Renal pelvis (tissue), 4 donors: ENCODE results near the gene SLC36A3. TPM values are rescaled to one million over a fixed set of nuclear protein-coding genes. Genes with fewer than 3 reads are reported as not detected.
"Not testable (repeated sequence)": the region's sequence is repeated elsewhere in the genome, so short reads cannot be mapped to it uniquely, and the experiment has no call there.

Experiments used
- DNase-seq: peaks from one replicate; pipeline ENCODE4 v3.0.0-alpha.2; 2013
- polyA plus RNA-seq, 3 donors: library from polyadenylated mRNA; unstranded; fragments of 120-200 nt; gene quantifications; one replicate each; pipeline ENCODE4 v1.2.1, GENCODE V29; 2013; ENCODE audit not compliant: insufficient read length in 3 of 3

The SLC36A3 gene
- polyA plus RNA-seq, 3 donors: not detected

DNA sequence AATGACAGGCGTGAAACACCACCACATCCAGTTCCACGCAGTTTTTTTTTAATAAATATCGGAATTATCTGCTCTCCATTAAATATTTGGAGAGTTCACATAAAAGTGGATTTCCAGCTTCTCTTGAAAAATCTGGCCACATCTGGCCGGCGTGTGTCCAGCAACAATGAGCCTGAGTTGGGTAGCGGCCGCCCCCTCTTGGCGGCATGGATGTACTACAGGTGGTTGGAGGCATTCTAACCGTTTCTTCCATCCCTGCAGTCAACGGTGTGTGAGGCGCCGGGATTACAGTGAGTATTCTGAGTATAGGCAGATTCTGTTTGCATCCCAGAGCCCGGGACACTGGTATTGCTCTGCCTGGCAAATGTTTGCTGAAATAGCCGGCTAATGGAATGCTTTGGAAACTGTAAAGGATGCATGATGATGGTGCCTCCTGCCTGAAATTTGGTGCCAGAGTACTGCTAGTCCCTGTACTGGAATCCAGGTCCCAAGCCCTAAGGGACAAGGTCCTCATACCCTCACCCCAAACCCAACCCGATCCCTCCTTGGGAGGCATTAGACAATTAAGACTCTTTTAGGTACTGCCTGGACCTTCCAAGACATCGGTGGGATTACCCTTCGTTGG, 64.2 kb downstream of the SLC36A3 start:
- peak; percentile 67 for DNase-seq

DNA sequence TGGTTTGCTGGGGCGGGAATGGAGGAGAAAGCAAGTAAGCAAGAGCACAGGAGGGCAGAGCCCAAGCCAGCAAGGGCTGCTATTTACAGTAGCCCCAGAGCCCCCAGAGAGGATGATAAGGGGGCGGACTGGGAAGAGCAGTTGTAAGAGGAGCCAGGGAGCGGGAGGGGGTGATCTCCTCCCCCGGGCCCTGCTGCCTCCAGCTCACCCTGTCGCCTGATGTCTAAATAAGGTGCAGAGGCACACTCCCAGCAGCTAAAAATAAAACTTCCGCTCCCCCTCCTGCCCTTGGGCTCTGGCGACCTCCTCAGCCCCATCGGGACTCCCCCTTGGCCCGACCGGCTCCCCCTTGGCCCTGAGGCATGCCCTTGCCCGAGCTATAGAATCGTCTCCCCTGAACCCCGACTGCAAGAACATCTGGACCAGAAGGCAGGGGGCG, 65.2 kb downstream of the SLC36A3 start:
- no peak for DNase-seq

- DNase-seq: no peak
Observed at GRCh38 chr5:151237685-151238084, 65.9 kb downstream of the SLC36A3 start.

DNA sequence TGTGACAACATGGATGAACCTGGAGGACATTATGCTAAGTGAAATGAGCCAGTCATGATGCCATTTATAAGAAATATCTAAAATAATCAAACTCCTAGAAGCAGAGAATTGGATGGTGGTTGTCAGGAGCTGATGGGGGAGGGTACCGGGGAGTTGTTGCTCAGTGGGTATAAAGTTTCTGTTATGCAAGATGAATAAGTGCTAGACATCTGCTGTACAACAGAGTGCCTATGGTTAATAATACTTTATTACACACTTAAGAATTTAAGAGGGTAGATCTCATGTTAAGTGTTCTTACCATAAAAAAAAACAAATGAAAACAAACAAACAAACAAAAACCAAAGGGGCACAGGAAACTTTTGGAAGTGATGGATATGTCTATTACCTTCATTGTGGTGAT, 66.7 kb downstream of the SLC36A3 start:
- no peak for DNase-seq

DNA sequence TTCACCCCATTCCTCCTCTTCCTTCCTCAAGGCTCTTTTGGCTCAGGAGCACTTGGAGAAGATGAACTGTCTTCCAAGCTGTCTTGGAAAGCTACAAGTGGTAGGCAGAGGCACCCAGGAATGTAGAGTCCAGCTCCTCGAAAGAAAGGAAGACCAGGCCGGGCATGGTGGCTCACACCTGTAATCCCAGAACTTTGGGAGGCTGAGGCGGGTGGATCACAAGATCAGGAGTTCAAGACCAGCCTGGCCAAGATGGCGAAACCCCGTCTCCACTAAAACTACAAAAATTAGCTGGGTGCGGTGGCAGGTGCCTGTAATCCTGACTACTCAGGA, 68.4 kb downstream of the SLC36A3 start:
- DNase-seq: not testable (repeated sequence)

- no peak for DNase-seq
Observed at GRCh38 chr5:151234476-151235238, 68.9 kb downstream of the SLC36A3 start.

DNA sequence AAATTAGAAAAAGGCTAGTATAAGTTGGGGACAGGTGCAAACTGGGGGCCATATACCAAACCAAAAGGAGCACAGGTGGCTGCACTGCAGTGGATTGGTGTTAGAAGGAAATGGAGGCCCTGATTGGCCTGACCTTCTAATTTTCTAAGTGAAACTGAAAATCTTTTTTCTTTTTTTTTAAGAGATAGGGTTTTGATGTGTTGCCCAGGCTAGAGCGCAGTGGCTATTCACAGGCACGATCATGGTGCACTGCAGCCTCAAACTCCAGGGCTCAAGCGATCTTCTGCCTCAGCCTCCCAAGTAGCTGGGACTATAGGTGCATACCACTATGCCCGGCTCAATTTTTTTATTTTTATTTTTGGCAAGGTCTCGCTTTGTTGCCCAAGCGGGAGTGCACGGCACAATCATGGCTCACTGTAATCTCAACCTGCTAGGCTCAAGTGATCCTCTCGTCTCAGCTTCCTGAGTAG, 69.9 kb downstream of the SLC36A3 start:
- no peak for DNase-seq

DNA sequence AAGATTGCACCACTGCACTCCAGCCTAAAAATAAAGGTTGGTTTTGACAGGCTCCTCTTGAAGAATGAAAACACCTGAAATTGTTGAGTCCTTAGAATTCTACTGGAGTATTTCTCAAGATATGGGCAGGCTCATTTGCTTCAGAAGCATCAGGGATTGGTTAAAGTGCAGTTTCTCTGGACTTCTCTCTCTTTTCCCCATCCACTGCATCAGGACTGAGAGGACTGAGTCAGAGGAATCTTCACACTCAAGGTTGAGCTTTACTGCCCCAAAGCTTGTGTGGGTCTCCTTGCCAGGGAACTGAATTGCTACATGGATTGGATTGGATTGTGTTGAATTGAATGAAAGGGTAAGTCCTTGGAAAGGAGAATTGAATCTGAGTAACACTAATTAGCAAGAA, 72.2 kb downstream of the SLC36A3 start:
- no peak for DNase-seq

DNA sequence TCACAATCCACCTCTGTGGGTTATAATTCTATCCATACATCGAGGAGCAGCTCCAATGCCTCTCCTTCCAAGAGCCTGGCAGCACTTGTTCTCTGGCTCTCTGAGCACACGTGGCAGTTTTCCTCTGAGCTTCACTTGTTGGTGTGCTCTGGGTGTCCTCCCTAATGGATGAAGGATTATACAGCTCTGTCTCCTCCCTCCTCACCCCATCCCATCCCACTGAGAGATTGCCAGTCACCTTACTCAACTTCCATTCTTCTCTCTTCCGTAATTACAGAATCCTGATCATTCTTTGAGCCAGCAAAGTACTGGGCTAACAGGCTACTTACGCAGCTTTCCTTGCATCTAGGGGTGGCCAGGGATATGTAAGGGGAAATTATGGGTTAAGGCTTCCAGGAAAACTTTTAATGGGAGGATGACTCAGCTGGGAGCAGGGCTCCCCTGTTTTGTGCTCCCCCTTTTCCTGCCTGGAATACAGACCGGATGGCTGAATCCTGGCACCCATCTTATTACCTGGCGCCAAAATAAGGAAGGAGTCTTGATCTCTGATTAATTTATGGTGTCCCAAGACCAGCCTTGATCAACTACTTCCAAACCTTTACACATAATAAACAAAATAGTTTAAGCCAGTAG, 73.4 kb downstream of the SLC36A3 start:
- no peak for DNase-seq

DNA sequence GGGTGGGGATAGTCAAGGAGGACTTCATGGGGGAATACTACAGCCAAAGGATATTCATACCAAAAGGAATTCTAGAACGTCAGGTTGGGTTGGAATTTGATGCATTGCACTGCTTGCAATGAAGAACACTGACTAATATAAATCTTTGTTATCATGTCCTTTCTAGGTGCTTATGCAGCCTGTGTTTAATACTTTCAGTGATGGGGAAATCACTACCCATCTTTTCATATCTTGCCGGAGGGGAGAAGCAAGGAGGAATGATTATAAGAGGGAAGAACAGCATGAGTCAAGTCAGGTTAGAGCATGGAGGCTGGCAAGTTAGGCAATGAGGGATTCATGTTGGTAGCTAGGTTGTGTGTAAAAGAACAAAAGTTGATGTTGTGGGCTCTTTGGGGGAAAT, 74.6 kb downstream of the SLC36A3 start:
- DNase-seq: no peak

DNA sequence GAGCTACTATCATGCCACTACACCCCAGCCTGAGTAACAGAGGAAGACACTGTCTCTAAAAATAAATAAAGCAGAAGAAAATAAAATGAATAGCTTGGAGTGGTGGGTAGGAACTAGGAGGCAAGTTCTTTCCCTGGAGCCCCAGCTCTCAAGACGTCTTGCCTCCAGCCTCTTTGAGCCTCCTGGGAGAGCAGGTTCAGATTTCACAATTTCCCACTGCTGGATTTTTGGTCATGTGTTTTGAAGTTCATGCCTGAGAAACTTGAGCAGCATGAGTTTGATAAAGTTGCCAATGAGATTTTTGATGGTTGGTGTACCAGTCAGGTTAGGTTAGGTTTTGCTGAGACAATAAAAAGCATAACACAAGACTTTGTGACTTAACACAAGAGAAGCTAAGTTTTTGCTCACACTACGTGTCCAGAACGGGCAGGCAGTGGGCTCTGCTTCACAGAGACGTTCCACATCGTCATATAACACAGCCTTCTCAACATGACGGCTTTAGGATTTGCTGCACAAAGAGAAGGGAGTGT, 75.6 kb downstream of the SLC36A3 start:
- DNase-seq: no peak

Other genes starting within 250 kb of the SLC36A3 start
- 10 to 100 TPM; 69.0 to 77.2 (median 76.5) TPM for gene TNIP1, start 222.7 kb downstream of the SLC36A3 start, polyA plus RNA-seq
- 100 to 1,000 TPM; 120 to 152 (median 140) TPM for gene ANXA6, start 146.0 kb downstream of the SLC36A3 start, polyA plus RNA-seq
- 1 to 10 TPM; 5.1 to 5.5 (median 5.2) TPM for gene CCDC69, start 79.7 kb downstream of the SLC36A3 start, polyA plus RNA-seq
- 10 to 100 TPM; 27.2 to 29.3 (median 27.4) TPM for gene GM2A, start 50.6 kb downstream of the SLC36A3 start, polyA plus RNA-seq
- 10 to 100 TPM in 2 of 3 donors, 1 to 10 TPM in 1; 7.6 to 16.4 (median 16.0) TPM for gene SLC36A2, start 43.8 kb upstream of the SLC36A3 start, polyA plus RNA-seq
- gene SLC36A1, start 143.8 kb upstream of the SLC36A3 start, polyA plus RNA-seq: 10 to 100 TPM in 1 of 3 donors, 1 to 10 TPM in 2; 7.3 to 13.0 (median 10.0) TPM